ENCODE results near the gene DHX40.

DNA sequence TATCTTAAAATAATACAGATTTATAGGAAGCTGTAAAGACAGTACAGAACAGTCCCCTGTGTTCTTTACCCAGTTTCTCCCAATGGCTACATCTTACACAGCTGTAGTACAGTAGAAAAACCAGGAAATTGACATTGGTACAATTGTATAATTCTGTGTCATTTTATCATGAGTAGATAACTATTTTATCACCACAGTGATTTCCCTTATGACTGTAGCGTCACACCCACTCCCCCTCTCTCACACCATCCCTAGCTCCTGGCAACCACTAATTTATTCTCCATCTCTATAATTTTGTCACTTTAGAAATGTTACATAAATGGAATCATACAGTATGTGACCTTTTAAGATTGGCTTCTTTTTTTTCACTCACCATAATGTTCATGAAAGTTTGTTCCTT, 85.2 kb downstream of the DHX40 start:
- TF ChIP-seq, protein P1, sequence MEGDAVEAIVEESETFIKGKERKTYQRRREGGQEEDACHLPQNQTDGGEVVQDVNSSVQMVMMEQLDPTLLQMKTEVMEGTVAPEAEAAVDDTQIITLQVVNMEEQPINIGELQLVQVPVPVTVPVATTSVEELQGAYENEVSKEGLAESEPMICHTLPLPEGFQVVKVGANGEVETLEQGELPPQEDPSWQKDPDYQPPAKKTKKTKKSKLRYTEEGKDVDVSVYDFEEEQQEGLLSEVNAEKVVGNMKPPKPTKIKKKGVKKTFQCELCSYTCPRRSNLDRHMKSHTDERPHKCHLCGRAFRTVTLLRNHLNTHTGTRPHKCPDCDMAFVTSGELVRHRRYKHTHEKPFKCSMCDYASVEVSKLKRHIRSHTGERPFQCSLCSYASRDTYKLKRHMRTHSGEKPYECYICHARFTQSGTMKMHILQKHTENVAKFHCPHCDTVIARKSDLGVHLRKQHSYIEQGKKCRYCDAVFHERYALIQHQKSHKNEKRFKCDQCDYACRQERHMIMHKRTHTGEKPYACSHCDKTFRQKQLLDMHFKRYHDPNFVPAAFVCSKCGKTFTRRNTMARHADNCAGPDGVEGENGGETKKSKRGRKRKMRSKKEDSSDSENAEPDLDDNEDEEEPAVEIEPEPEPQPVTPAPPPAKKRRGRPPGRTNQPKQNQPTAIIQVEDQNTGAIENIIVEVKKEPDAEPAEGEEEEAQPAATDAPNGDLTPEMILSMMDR (IDR thresholded peaks at IDR 0.05) = no peak
- TF ChIP-seq EP300 (IDR thresholded peaks at IDR 0.05) = no peak
- no peak for TF ChIP-seq POLR2AphosphoS5 (IDR thresholded peaks at IDR 0.05)
- TF ChIP-seq POLR2A (IDR thresholded peaks at IDR 0.05) = no peak
